Prostate gland (tissue), 2 donors: ENCODE results near the gene ADAMTS14. TPM values are rescaled to one million over a fixed set of nuclear protein-coding genes. Genes with fewer than 3 reads are reported as not detected.

Experiments used
- DNase-seq: peaks from one replicate; pipeline ENCODE4 v3.0.0-alpha.2; 2019; ENCODE audit warnings: low spot score
- H3K27ac ChIP-seq, 2 donors: fragments of 200-600 bp; sonication (generic); 2 replicates each; pipeline ENCODE4 v1.5.1; 2017 to 2019
- H3K27me3 ChIP-seq: fragments of 200-600 bp; sonication (generic); replicated peaks from 2 replicates; pipeline ENCODE4 v1.5.1; 2019; ENCODE audit not compliant: insufficient read depth
- H3K36me3 ChIP-seq, 2 donors: fragments of 200-600 bp; sonication (generic); 1 replicate in 1 of 2; 2 replicates in 1 of 2; pipeline versions ENCODE4 v1.5.1 to v1.8.1; 2017 to 2019
- H3K4me1 ChIP-seq: fragments of 200-600 bp; sonication (generic); replicated peaks from 2 replicates; pipeline ENCODE4 v1.5.1; 2019
- H3K4me3 ChIP-seq, 2 donors: fragments of 200-600 bp; sonication (generic); 2 replicates each; pipeline ENCODE4 v1.5.1; 2017 to 2019
- H3K9me3 ChIP-seq: fragments of 200-600 bp; sonication (generic); 2 replicates; pipeline ENCODE4 v1.5.1; 2017
- POLR2A ChIP-seq: fragments of 450-650 bp; IDR thresholded peaks from one replicate; pipeline ENCODE4 v1.6.1; 2016; ENCODE audit warnings: antibody characterized with exemption, mild to moderate bottlenecking
- POLR2AphosphoS5 ChIP-seq: sonication (generic); formaldehyde crosslinking; IDR thresholded peaks from one replicate; pipeline ENCODE4 v1.6.1; 2017; ENCODE audit warnings: antibody characterized with exemption
- WGBS: methylation state at CpG from one replicate; pipeline ENCODE4 v1.1.5; 2018; 5-methylcytosine and 5-hydroxymethylcytosine counted together
- intact Hi-C: fragments of 100-400 bp; cut with DNase I; formaldehyde crosslinking; loops from one replicate; pipeline ENCODE4 v1.14.2; 2022
- total RNA-seq, 2 donors: library from RNA; depleted of rRNA; stranded (reverse); fragments of >200 nt; gene quantifications; one replicate each; pipeline ENCODE4 v1.1.0, GENCODE V29; 2016
- TF ChIP-seq, protein P1 (sequence below), 4 experiments: fragments of 200-600 bp in 2 of 4; fragments of 450-650 bp in 2 of 4; sonication (generic) in 2 of 4; IDR thresholded peaks; 1 replicate in 3 of 4; 2 replicates in 1 of 4; pipeline ENCODE4 v1.5.1; 2016 to 2019; ENCODE audit warnings: antibody characterized with exemption in 4 of 4, mild to moderate bottlenecking in 2 of 4, moderate library complexity in 2 of 4

The ADAMTS14 gene
- total RNA-seq, 2 donors from 2014 or later: 0.28 TPM; not detected in 1

DNA sequence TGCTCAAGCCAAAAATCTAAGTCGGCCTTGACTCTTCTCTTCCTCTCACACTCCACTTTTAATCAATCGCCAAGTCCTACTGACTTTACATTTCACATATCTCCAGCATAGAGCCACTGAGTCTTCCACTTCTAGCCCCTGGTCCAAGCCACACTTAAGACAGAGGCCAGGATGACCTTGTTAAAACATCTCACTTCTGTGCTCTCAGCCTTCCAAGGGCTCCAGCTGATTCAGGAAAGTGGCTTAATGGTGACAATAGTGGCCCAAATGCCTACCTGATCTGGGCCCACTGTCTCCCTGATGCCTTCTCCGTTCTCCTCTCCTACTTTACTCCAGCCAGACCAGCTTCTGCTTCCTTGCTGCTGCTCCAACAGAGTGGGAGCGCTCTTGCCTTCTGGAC, 108.5 kb downstream of the ADAMTS14 start:
- no peak for TF ChIP-seq POLR2A
- WGBS: 96% methylated on average over 4 of the region's 4 CpGs
- Histone ChIP-seq H3K27ac (no peak overlapping the region), H3K4me1 (no peaks in the 10 kb centered on the region), H3K4me3 (no peak overlapping the region), H3K27me3 (no peaks in the 10 kb centered on the region), H3K9me3 (no peaks in the 10 kb centered on the region), H3K36me3 (no peaks in the 10 kb centered on the region)
- no peak for DNase-seq
- intact Hi-C loops: no loop called here

DNA sequence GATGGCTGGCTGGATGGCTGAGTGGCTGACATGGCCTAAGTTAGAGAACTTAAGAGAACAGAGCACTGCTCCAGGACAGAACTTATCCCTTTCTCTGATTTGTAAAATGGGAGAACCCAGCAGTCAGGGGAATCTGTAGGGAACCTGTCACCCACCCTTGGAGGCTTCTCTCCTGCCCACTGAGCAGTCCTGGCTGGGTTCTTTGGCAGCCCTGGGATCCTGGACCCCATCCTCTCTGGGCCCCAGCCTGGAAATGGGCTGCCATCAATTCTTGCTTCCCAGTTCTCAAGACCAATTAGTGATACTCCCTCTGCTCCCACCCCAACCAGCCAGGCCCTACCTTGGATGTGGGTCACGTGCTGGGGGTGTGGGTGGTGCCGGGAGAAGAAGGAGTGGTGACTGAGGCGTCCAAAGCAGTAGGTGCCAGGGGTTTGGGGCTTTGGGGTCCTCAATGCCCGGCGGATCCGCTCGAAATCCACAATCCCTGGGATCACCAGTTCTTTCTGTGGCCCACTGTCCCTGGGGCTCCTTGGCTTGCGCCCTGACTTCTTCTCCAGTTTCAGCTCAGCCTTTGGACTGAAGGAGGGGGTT, 109.2 kb downstream of the ADAMTS14 start:
- Histone ChIP-seq H3K9me3 (no peaks in the 10 kb centered on the region), H3K27me3 (no peaks in the 10 kb centered on the region), H3K4me3 (no peak overlapping the region), H3K27ac (no peak overlapping the region), H3K36me3 (no peaks in the 10 kb centered on the region), H3K4me1 (no peaks in the 10 kb centered on the region)
- intact Hi-C loops: no loop called here
- WGBS: 93% methylated on average over 8 of the region's 8 CpGs
- DNase-seq: no peak
- TF ChIP-seq POLR2A: no peak
- TF ChIP-seq, protein P1, sequence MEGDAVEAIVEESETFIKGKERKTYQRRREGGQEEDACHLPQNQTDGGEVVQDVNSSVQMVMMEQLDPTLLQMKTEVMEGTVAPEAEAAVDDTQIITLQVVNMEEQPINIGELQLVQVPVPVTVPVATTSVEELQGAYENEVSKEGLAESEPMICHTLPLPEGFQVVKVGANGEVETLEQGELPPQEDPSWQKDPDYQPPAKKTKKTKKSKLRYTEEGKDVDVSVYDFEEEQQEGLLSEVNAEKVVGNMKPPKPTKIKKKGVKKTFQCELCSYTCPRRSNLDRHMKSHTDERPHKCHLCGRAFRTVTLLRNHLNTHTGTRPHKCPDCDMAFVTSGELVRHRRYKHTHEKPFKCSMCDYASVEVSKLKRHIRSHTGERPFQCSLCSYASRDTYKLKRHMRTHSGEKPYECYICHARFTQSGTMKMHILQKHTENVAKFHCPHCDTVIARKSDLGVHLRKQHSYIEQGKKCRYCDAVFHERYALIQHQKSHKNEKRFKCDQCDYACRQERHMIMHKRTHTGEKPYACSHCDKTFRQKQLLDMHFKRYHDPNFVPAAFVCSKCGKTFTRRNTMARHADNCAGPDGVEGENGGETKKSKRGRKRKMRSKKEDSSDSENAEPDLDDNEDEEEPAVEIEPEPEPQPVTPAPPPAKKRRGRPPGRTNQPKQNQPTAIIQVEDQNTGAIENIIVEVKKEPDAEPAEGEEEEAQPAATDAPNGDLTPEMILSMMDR (IDR thresholded peaks at IDR 0.05): no peak
- TF ChIP-seq POLR2AphosphoS5: no peak

DNA sequence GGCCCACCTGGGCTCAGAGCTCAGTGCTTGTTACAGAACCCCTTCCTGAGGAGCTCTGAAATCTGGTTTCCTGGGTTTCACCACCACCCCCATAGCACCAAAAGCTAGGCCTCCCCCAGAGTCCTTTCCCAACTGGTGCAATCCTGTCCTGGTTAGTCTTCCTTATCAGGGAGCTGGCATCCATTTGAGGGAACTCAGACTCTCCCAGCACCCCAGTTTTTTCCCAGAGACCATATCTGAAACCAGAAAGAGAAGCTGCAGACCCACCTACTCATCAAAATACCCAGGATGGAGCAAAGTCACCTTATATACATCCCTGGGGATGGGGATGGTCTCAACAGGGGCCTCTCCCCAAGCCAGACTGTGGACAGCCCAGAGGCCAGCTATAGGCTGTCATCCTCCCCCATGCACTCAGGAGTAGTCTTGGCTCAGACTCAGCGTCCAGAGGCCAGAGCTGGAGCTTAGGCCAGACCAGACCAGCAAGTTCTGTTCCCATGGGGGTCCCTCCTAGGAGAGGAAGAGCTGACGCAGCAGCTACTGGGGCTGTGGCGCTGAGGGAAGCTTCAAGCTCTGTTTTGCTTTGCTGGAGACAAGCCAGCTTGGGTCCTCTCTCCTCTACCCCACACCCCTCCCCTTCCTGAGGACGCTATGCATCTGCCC, 109.9 kb downstream of the ADAMTS14 start:
- no peak for TF ChIP-seq POLR2A
- TF ChIP-seq, protein P1 (IDR thresholded peaks at IDR 0.05): no peak
- no peak for TF ChIP-seq POLR2AphosphoS5
- WGBS: 74% methylated on average over 4 of the region's 4 CpGs
- Histone ChIP-seq H3K36me3 (no peaks in the 10 kb centered on the region), H3K4me1 (no peaks in the 10 kb centered on the region), H3K4me3 (no peak overlapping the region), H3K27me3 (no peaks in the 10 kb centered on the region), H3K27ac (no peak overlapping the region), H3K9me3 (no peaks in the 10 kb centered on the region)
- intact Hi-C loops: no loop called here
- no peak for DNase-seq

DNA sequence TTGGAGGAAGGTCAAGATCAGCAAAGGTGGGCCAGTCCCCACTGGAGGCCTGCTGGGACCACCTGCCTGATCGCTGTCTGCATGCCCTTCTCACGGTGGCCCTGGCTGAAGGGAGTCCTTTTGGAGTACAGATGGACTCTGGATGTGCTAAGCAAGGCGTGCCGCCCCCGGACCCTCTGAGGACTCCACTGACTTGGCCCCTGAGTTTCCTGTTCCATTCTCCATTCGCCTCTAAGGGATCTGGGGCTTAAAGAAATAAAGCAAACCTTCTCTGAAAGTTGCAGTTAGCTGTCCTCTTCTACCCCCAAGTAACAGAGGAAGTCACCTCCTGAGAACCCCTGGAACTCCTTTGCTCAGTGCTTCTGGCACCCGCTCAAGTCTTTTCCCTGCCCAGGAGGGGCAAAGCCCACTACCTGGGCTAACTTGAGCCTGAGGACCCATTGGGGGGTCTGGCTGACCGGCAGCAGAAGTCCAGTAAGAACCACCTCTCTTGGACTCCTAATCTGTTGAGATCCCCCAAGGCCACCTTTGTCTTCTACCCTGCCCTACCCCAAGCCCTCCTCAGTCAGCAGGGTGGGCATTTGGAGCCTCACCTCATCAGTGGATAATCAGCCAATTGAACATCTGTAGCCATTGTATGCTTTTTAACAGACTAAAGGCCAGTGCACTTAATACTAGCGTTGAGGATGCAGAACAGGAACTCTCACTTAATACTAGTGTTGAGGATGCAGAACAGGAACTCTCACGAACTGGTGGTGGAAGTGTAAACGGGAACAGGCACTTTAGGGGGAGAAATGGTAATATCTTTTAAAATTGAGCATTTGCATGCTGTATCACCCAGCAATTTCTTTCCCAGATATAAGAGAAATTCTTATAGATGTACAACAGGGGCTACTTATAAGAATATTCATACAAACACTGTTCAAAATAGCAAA, 110.7 kb downstream of the ADAMTS14 start:
- no peaks in the 10 kb centered on the region for H3K9me3 ChIP-seq

DNA sequence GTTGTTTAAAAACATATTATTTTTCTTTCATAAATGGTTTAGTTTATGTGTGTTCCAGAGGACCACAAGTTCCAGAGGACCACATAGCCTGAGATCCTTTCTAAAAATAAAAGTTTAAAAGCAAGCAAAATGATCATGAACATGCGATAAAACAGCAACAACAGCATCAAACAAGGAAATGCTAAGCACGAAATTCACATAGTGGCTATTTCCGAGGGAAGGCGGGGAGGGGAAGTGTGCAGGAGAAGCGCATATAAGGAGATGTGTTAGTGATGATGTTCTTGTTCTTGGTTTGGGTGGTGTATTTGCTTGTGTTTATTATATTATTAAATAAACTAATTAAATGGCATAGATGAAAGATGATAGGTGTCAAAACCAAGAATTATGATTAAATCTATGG, 111.7 kb downstream of the ADAMTS14 start:
- H3K4me1 ChIP-seq: no peaks in the 10 kb centered on the region
- 78% methylated on average over 5 of the region's 5 CpGs for WGBS
- TF ChIP-seq POLR2A: no peak
- no peak for TF ChIP-seq POLR2AphosphoS5
- TF ChIP-seq, protein P1 (IDR thresholded peaks at IDR 0.05): no peak
- no peak for DNase-seq
- intact Hi-C loops: no loop called here
- no peaks in the 10 kb centered on the region for H3K9me3 ChIP-seq
- H3K36me3 ChIP-seq: no peaks in the 10 kb centered on the region
- no peak overlapping the region for H3K4me3 ChIP-seq
- no peaks in the 10 kb centered on the region for H3K27me3 ChIP-seq
- H3K27ac ChIP-seq: no peak overlapping the region

More for the DNA sequence above, 110.7 kb downstream of the ADAMTS14 start:
- TF ChIP-seq POLR2A: no peak
- TF ChIP-seq, protein P1 (IDR thresholded peaks at IDR 0.05): no peak
- no peak for TF ChIP-seq POLR2AphosphoS5
- H3K4me3 ChIP-seq: no peak overlapping the region
- H3K4me1 ChIP-seq: no peaks in the 10 kb centered on the region
- H3K27ac ChIP-seq: no peak overlapping the region
- WGBS: 84% methylated on average over 11 of the region's 11 CpGs
- no peaks in the 10 kb centered on the region for H3K27me3 ChIP-seq
- no peaks in the 10 kb centered on the region for H3K36me3 ChIP-seq
- no peak for DNase-seq
- intact Hi-C loops: no loop called here
